NCI-H2081 (cell line): Measurements from ENCODE around the gene ZNFX1.

Experiments
- DNase-seq, 2 experiments: peaks; one replicate each; lab custom pipeline; 2025; lab: John Stamatoyannopoulos, UW

The ZNFX1 gene

GRCh38 chr20:49292010-49292409 lies 14.2 kb upstream of the ZNFX1 start:
- no peak for DNase-seq

- DNase-seq = no peak
Observed at GRCh38 chr20:49291200-49291599, 13.3 kb upstream of the ZNFX1 start.

DNA sequence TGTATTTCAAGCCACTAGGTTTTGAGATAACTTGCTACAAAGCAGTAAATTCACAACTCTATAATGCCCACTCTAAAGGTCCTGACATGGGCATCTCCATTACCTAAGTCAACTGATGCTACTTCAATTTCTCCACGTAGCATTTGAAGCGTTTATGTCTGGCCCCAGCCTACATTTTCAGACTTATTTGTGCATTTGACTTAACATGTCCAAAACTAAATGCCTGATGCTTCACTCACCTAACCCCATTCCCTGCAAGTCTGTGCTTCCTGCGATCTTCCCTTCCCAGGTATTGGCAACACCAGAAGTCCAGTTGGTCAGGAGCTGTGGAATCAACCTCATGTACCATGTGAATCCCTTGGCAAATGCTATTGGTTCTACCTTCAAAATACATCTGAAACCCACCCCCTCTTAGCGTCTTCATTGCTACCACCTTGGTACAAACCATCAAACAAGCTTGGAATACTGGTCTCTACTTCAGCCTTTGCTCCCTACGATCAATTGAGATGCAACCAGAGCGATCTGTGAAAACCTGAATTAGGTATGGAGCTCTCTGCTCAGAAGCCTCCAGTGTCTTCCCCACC lies 12.8 kb upstream of the ZNFX1 start:
- no peak for DNase-seq

DNA sequence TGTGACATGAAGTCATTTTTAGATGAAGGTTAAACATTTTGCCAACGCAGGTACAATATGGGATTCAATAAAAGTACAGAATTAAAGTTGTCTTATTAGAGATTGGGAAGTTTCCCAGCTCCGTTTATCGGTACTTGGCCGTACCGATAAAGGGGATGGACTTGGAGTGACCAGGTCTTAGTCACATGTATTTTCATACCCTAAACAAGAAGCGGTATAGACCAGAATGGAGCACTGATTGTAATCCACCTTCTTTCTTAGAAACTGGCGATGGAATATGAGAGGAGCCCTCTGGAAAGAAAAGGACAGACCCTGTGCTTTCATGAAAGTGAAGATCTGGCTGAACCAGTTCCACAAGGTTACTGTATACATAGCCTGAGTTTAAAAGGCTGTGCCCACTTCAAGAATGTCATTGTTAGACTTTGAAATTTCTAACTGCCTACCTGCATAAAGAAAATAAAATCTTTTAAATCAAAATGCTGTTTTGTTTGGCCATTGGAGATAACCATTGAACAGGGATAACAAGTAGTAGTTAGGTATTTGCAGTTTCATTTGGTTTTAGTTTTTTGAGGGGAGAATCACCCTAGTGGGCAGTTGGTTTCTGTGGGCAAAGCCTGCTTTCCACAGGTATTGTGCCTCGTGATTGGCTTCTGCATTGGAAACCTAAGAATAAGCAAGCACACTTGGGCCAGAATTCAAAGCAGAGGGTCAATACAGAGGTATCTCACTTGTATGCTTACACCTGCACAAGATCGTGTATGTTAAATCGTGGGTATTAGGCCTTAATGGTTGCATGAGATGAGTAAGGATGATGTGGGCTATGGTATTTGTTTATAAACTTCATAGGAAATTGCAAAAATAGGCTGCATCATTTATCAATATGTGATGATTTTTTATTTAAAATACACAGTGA lies 11.2 kb upstream of the ZNFX1 start:
- DNase-seq = no peak

DNA sequence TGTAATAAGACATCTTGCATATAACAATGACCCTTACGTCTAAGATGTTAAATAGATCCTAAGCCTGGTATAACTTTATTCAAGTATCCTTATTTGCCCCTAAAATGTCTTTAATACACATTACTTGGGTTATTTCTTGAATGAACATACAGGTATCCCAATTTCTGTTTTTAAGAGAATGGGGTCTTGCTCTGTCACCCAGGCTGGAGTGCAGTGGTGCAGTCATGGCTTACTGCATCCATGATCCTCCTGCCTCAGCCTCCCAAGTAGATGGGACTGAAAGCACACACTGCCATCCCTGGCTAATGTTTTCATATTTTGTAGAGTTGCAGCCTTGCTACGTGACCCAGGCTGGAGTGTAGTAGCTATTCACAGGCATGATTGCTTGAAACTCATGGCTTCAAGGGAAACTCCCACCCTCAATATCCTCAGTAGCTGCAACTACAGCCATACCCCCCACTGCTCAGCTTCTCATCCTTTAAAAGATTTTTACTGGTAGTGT lies 10.4 kb upstream of the ZNFX1 start:
- no peak for DNase-seq

DNA sequence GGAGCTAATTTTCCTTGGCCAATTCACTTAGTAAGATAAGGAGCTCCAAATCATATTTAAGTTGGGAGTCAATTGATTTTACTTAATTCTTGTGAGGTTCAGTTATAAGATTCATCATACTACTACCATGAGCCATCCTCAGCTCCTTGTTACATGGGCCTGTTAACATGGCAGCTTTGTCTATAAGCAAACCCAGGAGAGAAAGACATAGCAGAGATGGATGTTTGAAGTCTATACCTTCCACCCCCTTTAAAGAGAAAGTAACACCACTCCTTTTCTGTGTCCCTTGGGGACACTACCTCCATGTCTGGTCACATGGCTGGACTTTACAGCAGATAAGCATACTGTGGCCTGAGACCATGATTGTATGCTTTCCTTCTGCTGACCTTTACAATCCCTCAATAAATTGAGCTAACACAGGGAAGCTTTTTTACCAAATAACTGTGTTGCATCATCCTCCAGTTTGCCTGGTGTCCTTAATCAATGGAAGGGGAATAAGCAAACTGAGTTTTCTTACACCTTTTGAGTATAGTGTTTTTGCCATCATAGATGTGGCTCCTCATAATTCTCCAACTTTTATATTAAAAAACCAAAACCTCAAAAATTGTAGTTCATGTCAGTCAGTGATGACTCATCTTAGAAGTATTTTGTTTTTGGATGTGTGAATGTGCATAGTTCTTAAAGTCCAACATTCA lies 9.8 kb upstream of the ZNFX1 start:
- DNase-seq = no peak

GRCh38 chr20:49286689-49287551 lies 9.1 kb upstream of the ZNFX1 start:
- peak in 1 of 2 experiments; percentile 23 for DNase-seq

- DNase-seq = no peak
Observed at GRCh38 chr20:49285813-49286494, 8.1 kb upstream of the ZNFX1 start.

DNA sequence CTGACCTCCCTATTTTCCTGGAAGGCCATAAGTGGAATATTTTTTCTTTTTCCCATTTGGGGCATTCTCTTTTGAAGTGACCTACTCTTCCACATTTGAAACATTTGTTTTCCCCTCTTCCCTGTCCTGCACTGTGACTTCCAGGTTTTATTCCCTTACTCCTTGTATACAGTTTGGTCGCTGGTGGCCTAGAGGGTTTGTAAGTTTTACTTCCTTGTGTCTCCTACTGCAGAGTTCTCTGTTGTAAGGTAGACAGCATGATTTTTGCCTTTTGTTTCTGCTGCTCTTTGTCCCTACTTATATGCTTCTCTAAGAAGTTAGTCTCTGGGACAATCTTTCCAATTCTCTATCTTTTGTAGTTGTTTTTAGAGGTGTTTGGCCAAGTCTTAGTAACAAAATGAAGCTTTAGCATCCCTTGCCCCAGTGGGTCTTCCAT lies 7.4 kb upstream of the ZNFX1 start:
- DNase-seq = no peak

DNA sequence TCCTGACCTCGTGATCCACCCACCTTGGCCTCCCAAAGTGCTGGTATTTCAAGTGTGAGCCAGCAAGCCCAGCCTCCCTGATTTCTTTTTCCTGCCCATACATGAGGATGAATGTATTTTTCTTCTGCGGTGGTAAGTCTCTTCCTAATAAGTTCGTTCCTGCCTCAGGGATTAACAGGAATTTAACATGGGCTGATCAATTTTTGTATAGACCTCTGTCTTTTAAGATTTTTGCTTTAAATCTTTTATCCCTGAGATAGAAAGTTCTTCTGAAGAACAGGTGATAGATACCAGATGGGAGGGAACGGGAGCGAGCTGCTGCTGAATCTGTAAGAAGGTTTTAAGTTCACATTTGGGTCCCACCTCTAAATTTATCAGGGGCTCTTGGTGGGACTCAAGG lies 7.0 kb upstream of the ZNFX1 start:
- DNase-seq = no peak

DNA sequence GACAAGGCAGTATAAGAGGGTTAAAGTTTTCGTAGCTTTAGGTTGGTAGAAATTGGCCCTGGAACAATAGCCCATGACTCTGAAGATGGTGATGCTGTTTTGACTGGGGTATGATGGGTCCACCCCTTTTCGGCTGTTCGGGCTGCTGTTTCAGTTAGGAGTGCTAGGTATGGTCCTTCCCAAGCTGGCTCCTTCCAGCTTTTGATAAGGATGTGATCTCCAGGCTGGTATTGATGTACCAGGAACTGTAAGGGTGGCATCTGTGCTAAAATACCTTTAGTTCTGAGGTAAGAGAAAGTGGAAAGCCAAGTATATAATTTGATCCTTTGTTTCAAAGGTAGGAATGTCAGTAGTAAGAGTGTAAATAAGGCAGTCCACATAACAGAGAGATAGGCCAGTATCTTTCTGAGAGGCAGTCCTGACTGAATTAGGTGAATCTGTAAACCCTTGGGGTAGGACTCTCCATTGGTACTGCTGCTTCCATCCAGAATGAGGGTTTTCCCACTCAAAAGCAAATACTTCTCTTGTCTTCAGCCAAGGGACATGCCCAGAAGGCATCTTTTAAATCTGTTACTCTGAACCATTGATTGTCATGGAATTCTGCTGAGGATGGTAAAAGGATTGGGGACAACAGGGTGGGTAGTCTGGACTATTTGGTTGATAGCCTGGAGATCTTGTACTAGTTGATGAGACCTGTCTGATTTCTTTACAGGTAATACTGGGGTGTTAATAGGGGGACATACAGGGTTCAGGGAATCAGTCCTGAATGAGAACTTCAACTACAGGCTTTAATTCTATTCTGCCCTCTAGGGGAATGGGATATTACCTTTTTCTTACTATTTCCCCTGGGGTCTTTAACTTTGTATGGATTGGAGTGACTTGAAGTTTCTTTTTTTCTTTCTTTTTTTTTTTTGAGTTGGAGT lies 6.1 kb upstream of the ZNFX1 start:
- DNase-seq = no peak

DNA sequence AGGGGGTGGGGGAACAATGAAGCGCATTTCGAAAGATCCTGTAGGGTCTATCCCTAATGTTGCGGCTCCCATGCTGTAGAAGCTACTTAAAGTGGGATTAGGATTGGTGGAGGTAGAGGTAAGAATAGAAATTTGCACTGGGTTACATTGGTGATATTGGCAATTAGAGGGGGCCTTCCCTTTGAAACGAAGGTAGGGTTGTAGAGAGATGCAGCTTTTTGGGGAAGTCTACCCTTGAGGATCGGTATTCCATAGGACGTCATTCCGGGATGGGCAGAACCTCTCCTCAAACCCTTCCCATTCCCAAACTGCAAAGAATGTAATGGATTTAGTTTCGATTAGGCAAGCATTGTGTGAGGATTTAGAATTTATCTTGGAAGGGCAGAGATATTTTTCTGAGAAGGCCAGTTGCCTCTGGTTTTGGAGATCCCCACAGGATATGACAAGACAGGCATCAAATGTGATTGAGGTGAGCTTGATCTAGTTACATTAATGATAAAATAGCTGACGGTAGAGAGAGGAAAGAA lies 5.4 kb upstream of the ZNFX1 start:
- no peak for DNase-seq

- no peak for DNase-seq
Observed at GRCh38 chr20:49282584-49283171, 4.8 kb upstream of the ZNFX1 start.

DNA sequence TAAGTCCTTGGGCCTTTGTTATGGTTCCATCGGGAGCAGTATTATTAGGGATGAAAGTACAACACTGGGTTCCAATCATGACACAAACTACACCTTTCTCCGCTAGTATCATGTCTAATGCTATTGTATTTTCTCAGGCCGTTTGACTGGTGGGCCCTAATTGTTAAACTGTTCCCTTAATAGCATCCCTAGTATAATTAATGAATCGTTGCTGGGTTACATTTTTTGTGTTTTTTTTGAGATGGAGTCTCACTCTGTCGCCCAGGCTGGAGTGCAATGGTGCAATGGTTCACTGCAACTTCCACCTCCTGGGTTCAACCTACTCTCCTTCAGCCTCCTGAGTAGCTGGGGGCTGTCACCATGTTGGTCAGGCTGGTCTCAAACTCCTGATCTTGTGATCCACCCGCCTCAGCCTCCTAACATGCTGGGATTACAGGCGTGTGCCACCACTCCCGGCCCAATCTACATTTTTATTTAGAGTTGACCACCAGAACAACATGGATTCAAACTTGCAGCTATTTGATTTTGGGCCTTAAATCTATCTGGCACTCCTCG lies 4.1 kb upstream of the ZNFX1 start:
- no peak for DNase-seq

DNA sequence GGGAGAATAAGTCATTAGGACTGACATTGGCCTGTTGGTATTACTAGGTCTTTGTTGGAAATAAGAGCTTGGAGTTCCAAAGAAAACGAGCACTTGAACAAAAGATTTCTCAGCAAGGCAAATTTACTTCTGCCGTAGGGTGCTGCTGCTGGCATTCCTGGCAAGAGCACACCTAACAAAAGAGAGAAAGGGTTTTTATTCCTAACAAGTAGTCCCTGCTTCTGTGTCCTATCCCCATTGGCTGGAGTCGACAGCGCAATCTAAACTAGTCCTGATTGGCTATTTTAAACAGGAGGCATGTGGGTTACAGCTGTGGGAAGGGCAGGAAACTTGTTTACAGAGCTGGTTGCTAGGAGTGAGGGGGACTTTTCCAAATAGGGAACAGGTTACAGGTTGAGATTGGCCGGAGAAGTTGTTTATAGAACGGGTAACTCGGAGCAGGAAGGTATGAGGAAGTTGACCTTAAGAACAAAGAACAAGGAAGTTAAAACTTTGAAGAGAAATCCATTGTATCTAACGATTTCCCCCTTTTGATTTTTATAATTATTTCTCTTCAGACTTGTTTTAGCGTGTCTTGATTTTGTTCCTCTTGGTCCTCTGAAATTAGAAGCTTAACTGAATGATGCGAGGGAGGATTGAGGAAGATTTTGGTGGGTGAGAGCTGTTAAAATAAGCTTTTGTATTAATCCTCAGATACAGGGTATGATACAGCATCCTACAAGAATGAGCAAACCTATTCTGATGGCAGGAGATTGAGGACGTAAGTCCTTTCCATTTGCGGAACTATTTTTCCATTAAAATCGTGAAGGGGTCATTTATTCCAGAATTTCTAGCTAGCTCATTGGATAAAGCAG lies 3.4 kb upstream of the ZNFX1 start:
- DNase-seq = no peak

DNA sequence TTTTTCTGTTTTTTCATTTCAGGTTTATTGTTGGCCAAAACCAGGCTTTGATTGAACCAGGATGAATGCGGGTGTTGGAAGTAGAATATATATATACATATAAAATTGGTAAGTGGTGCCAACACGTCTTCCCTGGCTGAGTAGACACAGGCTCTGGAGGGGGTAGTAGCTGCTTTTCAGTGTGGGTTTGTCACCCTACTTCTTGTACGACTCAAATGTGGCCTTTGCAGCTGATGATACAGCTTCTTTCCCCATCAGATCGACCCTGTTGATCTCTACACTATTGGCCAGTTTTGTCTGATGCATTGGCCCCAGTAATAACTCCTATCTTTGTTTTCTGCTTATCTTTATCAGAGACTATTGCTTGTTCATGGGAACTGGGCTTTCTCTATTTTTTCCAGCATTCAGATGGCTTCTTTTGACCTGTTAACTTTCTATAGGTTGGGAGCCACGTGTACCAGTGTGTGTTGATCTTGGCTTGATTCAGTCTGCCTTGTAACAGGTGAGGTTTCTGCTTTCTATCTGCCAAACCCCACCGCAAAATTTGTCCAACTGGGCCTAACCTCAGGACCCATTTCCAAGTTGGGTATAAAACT lies 2.7 kb upstream of the ZNFX1 start:
- DNase-seq = no peak

GRCh38 chr20:49279677-49280462 lies 2.0 kb upstream of the ZNFX1 start:
- DNase-seq = no peak
